Vagina (tissue), 1 donor: ENCODE measurements around the gene RPP38. TPM values are rescaled to one million over a fixed set of nuclear protein-coding genes. Genes with fewer than 3 reads are reported as not detected.

Source experiments
- total RNA-seq: library from RNA; depleted of rRNA; stranded (reverse); fragments of >200 nt; gene quantifications from one replicate; pipeline ENCODE4 v1.2.3, GENCODE V29; 2016

Gene RPP38
- total RNA-seq, 1 donor from 2014 or later = 14.2 TPM

Other genes starting within 250 kb of the RPP38 start
- gene SUV39H2, start 218.5 kb upstream of the RPP38 start, total RNA-seq = 6.9 TPM
- 13.5 TPM for gene DCLRE1C, start 143.3 kb upstream of the RPP38 start, total RNA-seq
- gene MEIG1, start 138.0 kb upstream of the RPP38 start, total RNA-seq = not detected
- 4.9 TPM for gene OLAH, start 53.4 kb upstream of the RPP38 start, total RNA-seq
- not detected for gene ACBD7, start 8.6 kb upstream of the RPP38 start, total RNA-seq
- gene NMT2, start 71.3 kb downstream of the RPP38 start, total RNA-seq = 15.2 TPM